ENCODE results near the gene CYP2A7.
"Not testable (repeated sequence)": the region's sequence is repeated elsewhere in the genome, so short reads cannot be mapped to it uniquely, and the experiment has no call there.

Gene CYP2A7

GRCh38 chr19:40896843-40897789 lies 15.1 kb upstream of the CYP2A7 start:
- not testable (repeated sequence) for FAIRE-seq

DNA sequence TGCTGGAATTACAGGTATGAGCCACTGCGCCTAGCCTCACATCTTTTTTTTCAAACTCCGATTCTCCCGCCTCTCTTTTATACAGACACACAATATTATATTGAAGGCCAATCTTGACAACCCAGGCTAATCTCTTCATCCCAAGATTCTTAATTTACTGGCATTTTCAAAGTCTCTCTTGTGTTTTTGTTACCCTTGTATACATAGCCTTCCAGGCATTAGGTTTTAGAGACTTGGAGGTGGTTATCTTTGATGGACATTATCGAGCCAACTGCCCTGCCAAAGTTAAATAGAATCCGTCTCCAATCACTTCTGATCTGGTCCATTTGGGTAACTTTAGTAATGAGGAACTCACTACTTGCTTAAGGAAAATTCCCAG lies 14.4 kb upstream of the CYP2A7 start:
- FAIRE-seq: no peak

- FAIRE-seq: no peak
Observed at GRCh38 chr19:40893112-40893511, 11.1 kb upstream of the CYP2A7 start.

- FAIRE-seq: no peak
Observed at GRCh38 chr19:40889366-40889765, 7.3 kb upstream of the CYP2A7 start.

GRCh38 chr19:40888191-40888590 lies 6.2 kb upstream of the CYP2A7 start:
- no peak for FAIRE-seq

DNA sequence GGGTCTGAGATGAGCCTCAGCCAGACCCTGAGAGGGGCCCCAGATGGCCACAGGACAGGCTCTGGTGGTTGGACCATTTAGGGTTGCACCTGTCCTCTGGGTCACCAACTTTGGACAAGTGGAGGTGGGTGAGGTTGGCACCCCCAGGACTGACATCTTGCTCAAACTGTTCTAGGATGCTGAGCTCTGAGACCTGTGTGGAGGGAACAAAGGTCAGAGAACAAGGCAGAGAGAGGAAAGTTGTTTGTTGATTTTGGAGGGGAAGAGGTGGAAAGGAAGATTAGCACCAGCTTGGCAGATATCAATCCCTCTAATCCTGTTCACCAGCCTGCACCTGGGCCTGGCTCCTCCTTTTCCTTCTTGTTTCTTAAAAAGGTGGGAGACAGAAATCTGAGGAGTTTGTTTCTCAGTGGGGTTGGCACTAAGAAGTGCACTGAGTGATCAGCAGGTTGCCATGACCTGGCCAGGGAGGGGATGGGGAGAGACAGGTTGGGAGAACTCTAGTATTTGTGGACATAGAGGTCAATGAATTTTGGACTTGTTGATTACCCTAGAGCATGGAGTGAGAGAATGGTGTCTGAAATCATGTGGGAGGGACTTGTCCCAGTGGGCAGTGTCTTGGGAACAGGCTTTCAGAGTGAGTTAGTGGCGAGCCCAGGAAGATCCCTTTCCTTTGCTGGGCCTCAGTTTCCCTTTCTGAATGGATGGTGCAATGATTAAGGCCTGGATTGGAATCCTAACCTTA lies 2.3 kb upstream of the CYP2A7 start:
- not testable (repeated sequence) for FAIRE-seq

DNA sequence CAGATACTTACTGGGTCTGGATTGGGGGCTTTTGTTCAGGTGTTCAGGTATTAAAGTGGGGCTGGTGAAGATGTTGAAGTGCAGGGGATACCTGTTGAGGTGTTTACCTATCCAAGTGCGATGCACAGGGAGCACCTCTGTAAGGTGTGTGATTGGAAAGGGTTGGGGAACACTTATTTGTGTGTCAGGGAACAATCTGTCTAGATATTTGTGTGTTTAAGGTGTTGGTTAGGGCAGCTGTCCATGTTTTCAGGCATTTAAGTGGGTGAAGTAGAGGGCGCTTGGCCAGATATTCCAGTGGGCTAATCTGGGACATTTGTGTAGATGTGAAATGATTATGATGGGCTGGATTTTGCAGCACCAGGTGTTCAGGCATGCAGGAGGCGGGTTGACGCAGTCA lies 2.7 kb downstream of the CYP2A7 start:
- not testable (repeated sequence) for FAIRE-seq

- FAIRE-seq: not testable (repeated sequence)
Observed at GRCh38 chr19:40875526-40875951, 6.5 kb downstream of the CYP2A7 start.

- FAIRE-seq: not testable (repeated sequence)
Observed at GRCh38 chr19:40874874-40875273, 7.2 kb downstream of the CYP2A7 start.

- FAIRE-seq: not testable (repeated sequence)
Observed at GRCh38 chr19:40873873-40874272, 8.2 kb downstream of the CYP2A7 start.

- FAIRE-seq: no peak
Observed at GRCh38 chr19:40872209-40872608, 9.8 kb downstream of the CYP2A7 start.

GRCh38 chr19:40867701-40868100 lies 14.3 kb downstream of the CYP2A7 start:
- no peak for FAIRE-seq

DNA sequence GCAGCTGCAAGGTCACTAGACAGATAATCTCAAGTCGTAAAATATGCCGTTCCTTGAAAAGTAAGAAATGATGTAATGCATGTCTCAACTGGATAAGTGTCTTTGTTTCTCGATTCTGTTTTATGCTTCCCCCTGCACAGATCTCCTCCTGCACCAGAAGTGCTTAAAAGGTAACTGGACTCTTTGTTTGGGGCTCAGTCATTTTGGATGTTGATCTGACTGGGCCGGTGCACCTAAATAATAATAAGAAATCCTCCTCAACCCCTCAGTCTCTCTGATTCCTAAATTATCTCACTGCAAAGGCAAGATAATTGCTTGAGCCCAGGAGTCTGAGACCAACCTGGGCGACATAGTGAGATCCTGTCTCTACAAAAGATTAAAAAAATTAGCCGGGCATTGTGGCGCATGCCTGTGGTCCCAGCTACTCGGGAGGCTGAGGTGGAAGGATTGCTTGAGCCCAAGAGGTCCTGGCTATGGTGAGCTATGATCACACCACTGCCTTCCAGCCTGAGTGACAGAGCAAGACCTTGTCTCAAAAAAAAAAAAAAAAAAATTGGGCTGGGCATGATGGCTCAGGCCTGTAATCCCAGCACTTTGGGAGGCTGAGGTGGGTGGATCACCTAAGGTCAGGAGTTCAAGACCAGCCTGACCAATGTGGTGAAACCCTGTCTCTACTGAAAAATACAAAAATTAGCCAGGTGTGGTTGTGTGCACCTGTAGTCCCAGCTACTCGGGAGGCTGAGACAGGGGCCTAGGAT lies 17.1 kb downstream of the CYP2A7 start:
- not testable (repeated sequence) for FAIRE-seq

DNA sequence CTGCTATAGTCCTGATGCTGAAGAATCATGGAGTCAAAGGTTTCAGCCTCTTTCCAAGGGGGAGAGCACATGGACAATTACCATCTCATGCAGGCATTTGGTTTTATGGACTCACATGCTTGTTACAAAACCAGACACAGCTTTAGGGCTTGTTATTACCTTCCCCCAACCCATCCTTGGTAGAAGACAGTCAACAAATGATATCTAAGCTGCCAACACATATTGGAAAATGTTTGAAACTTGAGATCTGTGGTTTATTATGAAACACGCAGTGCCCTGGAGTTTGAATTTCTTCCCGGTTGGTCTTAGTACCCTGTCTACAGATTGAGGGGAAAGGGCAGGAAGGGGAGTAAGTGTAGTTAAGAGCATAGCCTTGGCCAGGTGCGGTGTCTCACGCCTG lies 19.2 kb downstream of the CYP2A7 start:
- no peak for FAIRE-seq

- FAIRE-seq: no peak
Observed at GRCh38 chr19:40862333-40862732, 19.7 kb downstream of the CYP2A7 start.

DNA sequence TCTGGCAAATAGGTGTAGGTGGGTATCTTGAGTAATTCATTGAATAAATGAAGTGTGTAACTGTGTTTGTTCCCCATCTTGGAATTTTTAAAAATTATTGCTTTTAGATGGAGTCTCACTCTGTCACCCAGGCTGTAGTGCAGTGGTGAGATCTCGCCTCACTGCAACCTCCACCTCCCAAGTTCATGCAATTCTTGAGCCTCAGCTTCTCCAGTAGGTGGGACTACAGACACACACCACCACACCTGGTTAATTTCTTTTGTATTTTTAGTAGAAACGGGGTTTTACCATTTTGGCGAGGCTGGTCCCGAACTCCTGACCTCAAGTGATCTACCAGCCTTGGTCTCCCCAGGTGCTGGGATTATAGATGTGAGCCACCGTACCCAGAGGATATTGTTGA lies 23.9 kb downstream of the CYP2A7 start:
- FAIRE-seq: no peak

- FAIRE-seq: not testable (repeated sequence)
Observed at GRCh38 chr19:40852467-40853152, 29.4 kb downstream of the CYP2A7 start.

GRCh38 chr19:40850277-40850676 lies 31.8 kb downstream of the CYP2A7 start, which contains the start of gene CYP2A6:
Gene CYP2A6, minus strand, starts transcription at chr19:40850447. Its CDS starts 21 bp downstream, at chr19:40850426.
- FAIRE-seq: not testable (repeated sequence)

DNA sequence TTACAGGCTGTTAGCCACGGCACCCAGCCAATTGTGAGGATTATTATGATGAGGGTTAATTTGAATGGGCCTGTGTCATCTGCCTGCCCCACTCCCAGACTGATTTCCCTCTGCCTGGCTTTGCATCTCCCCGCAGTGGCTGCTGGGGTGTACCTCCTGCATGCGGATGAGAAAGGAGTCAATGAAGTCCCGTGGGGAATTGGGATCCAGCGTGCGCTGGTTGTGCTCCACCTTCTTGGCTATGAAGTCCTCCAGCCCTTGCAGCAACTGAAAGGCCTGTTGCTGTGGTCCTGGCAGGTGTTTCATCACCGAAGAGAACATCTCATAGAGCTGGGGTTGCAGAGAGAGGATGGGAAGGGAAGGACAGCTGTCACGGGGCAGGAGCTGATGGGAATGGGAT lies 35.3 kb downstream of the CYP2A7 start:
- not testable (repeated sequence) for FAIRE-seq

DNA sequence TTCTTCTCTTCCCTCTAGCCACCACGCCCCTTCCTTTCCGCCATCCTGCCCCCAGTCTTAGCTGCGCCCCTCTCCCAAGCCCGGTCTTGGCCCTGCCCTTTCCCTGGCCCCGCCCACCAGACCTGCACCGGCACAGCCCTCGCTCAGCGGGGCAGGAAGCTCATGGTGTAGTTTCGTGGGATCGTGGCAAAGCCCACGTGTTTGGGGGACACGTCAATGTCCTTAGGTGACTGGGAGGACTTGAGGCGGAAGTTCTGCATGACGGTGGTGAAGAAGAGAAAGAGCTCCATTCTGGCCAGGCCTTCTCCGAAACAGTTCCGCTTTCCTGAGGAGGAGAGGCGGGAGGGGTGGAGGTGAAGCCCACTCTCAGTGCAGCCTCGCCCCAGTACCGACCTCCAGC lies 38.4 kb downstream of the CYP2A7 start:
- FAIRE-seq: not testable (repeated sequence)

- not testable (repeated sequence) for FAIRE-seq
Observed at GRCh38 chr19:40842997-40843652, 38.9 kb downstream of the CYP2A7 start.

DNA sequence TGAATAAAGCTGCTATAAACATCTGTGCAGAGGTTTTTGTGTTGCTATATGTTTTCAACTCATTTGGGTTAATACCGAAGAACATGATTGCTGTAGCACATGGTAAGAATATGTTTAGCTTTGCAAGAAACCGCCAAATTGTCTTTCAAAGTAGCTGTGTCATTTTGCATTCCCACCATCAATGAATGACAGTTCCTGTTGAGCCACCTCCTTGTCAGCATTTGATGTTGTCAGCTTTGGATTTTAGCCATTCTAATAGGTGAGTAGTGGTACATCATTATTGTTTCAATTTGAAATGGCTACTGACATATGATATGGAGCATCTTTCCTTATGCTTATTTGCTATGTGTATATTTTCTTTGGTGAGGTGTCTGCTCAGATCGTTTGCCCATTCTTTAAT lies 40.0 kb downstream of the CYP2A7 start:
- FAIRE-seq: not testable (repeated sequence)

All from colon (tissue), 2 donors.